ENCODE results near the gene CELA2A.

CELA2A gene

GRCh38 chr1:15456313-15456954 lies at the start of gene CELA2A:
TSS of gene CELA2A (plus strand) at chr1:15456732. CDS start at chr1:15456754, 22 bp downstream.
- DNase-seq = no peak

- peak; percentile 39 for DNase-seq
Measured at GRCh38 chr1:15407580-15407979, 49.0 kb upstream of the CELA2A start.

GRCh38 chr1:15408890-15409387 lies 47.6 kb upstream of the CELA2A start:
- no peak for DNase-seq

GRCh38 chr1:15409388-15410222 lies 46.9 kb upstream of the CELA2A start, which contains the start of gene EFHD2:
TSS of gene EFHD2 (plus strand) at chr1:15409888. CDS start at chr1:15409972, 84 bp downstream.
- peak; percentile 95 for DNase-seq

GRCh38 chr1:15410223-15410883 lies 46.2 kb upstream of the CELA2A start:
- DNase-seq = peak; percentile 42

GRCh38 chr1:15410884-15411245 lies 45.7 kb upstream of the CELA2A start:
- DNase-seq = no peak

- DNase-seq = peak; percentile 69
Measured at GRCh38 chr1:15411593-15412137, 44.9 kb upstream of the CELA2A start.

GRCh38 chr1:15412175-15412800 lies 44.2 kb upstream of the CELA2A start:
- peak; percentile 67 for DNase-seq

GRCh38 chr1:15412843-15413242 lies 43.7 kb upstream of the CELA2A start:
- peak; percentile 4 for DNase-seq

- peak; percentile 8 for DNase-seq
Measured at GRCh38 chr1:15413563-15414444, 42.7 kb upstream of the CELA2A start.

- DNase-seq = peak; percentile 10
Measured at GRCh38 chr1:15414445-15414983, 42.0 kb upstream of the CELA2A start.

- DNase-seq = peak; percentile 82
Measured at GRCh38 chr1:15417059-15417934, 39.2 kb upstream of the CELA2A start.

- DNase-seq = no peak
Measured at GRCh38 chr1:15418806-15419515, 37.6 kb upstream of the CELA2A start.

GRCh38 chr1:15420853-15421465 lies 35.6 kb upstream of the CELA2A start:
- DNase-seq = no peak

- DNase-seq = no peak
Measured at GRCh38 chr1:15422871-15423270, 33.7 kb upstream of the CELA2A start.

GRCh38 chr1:15423355-15424077 lies 33.0 kb upstream of the CELA2A start:
- DNase-seq = no peak

GRCh38 chr1:15424146-15424667 lies 32.3 kb upstream of the CELA2A start:
- DNase-seq = no peak

GRCh38 chr1:15424981-15425380 lies 31.6 kb upstream of the CELA2A start:
- no peak for DNase-seq
